HFFc6 (cell line): ENCODE data around the gene KRT15. TPM values are rescaled to one million over a fixed set of nuclear protein-coding genes. Genes with fewer than 3 reads are reported as not detected.

ENCODE experiments used
- DNase-seq: peaks from one replicate; pipeline ENCODE4 v3.0.0-alpha.2; 2018
- H3K27ac Mint-ChIP-seq: 2 replicates; pipeline ENCODE4 v1.8.0; 2020; ENCODE audit warnings: mild to moderate bottlenecking, mixed read lengths
- H3K27me3 Mint-ChIP-seq: 2 replicates; pipeline ENCODE4 v1.8.0; 2021; ENCODE audit warnings: mild to moderate bottlenecking, moderate library complexity, mixed read lengths; ENCODE audit not compliant: insufficient read depth
- H3K36me3 Mint-ChIP-seq: 2 replicates; pipeline ENCODE4 v1.8.0; 2021; ENCODE audit warnings: low read depth, mixed read lengths
- H3K4me1 Mint-ChIP-seq: 2 replicates; pipeline ENCODE4 v1.8.0; 2020; ENCODE audit warnings: low read depth, mixed read lengths
- H3K4me3 Mint-ChIP-seq: 2 replicates; pipeline ENCODE4 v1.8.0; 2020; ENCODE audit warnings: mild to moderate bottlenecking, moderate library complexity, mixed read lengths
- H3K9me3 Mint-ChIP-seq: 2 replicates; pipeline ENCODE4 v1.8.0; 2020; ENCODE audit warnings: mild to moderate bottlenecking, mixed read lengths
- CTCF ChIP-seq: fragments of 200-600 bp; sonication (generic); IDR thresholded peaks from 2 replicates; pipeline ENCODE4 v1.5.0; 2021; ENCODE audit warnings: antibody characterized with exemption, mild to moderate bottlenecking
- total RNA-seq, 6 experiments: library from RNA; stranded (reverse); fragmentation: NEBNext Ultra II Directional; extraction: Animal tissue kit (Norgen Biotek cat#: 25700); gene quantifications; 2 replicates in 1 of 6; 3 replicates in 5 of 6; pipeline ENCODE4 v1.2.3, GENCODE V29; 2021

KRT15 gene
- total RNA-seq, 6 experiments from 2014 or later: 5.0 to 8.6 (median 6.9) TPM

GRCh38 chr17:41553176-41553575 lies 34.5 kb upstream of the KRT15 start:
- no peak overlapping the region for H3K27ac Mint-ChIP-seq
- no peaks in the 10 kb centered on the region for H3K36me3 Mint-ChIP-seq
- no peaks in the 10 kb centered on the region for H3K9me3 Mint-ChIP-seq
- peak; percentile 20 for DNase-seq
- H3K27me3 Mint-ChIP-seq: peaks cover 18% of the 10 kb centered on the region
- TF ChIP-seq CTCF: no peak
- H3K4me1 Mint-ChIP-seq: peaks cover 40% of the 10 kb centered on the region
- H3K4me3 Mint-ChIP-seq: no peak overlapping the region

GRCh38 chr17:41552455-41552854 lies 33.8 kb upstream of the KRT15 start:
- Mint-ChIP-seq H3K4me3 (no peak overlapping the region), H3K27ac (no peak overlapping the region), H3K4me1 (peaks cover 47% of the 10 kb centered on the region), H3K9me3 (peaks cover 2% of the 10 kb centered on the region), H3K27me3 (peaks cover 17% of the 10 kb centered on the region), H3K36me3 (peaks cover 3% of the 10 kb centered on the region)
- no peak for DNase-seq
- no peak for TF ChIP-seq CTCF

- no peak for TF ChIP-seq CTCF
- no peak overlapping the region for H3K4me3 Mint-ChIP-seq
- no peak for DNase-seq
- peaks cover 13% of the 10 kb centered on the region for H3K27me3 Mint-ChIP-seq
- peaks cover 8% of the 10 kb centered on the region for H3K9me3 Mint-ChIP-seq
- H3K27ac Mint-ChIP-seq: no peak overlapping the region; the same call in 1 of the 2 replicates
- peaks cover 51% of the 10 kb centered on the region for H3K4me1 Mint-ChIP-seq
- peaks cover 14% of the 10 kb centered on the region for H3K36me3 Mint-ChIP-seq
Observed at GRCh38 chr17:41551365-41551764, 32.7 kb upstream of the KRT15 start.

GRCh38 chr17:41549596-41550039 lies 30.9 kb upstream of the KRT15 start:
- peaks cover 48% of the 10 kb centered on the region for H3K4me1 Mint-ChIP-seq

GRCh38 chr17:41548844-41549595 lies 30.3 kb upstream of the KRT15 start:
- H3K9me3 Mint-ChIP-seq: peaks cover 8% of the 10 kb centered on the region
- H3K27ac Mint-ChIP-seq: peak overlapping the region; percentile 88
- DNase-seq: peak; percentile 84
- peak overlapping the region; percentile 52 for H3K4me3 Mint-ChIP-seq
- peaks cover 53% of the 10 kb centered on the region for H3K4me1 Mint-ChIP-seq
- H3K27me3 Mint-ChIP-seq: peaks cover 7% of the 10 kb centered on the region; the same call in 1 of the 2 replicates
- peaks cover 15% of the 10 kb centered on the region for H3K36me3 Mint-ChIP-seq
- peak; percentile 94 for TF ChIP-seq CTCF

More at GRCh38 chr17:41549596-41550039, 30.9 kb upstream of the KRT15 start:
- TF ChIP-seq CTCF: no peak
- no peak overlapping the region for H3K4me3 Mint-ChIP-seq
- peaks cover 8% of the 10 kb centered on the region for H3K9me3 Mint-ChIP-seq
- H3K36me3 Mint-ChIP-seq: peaks cover 15% of the 10 kb centered on the region
- no peak for DNase-seq
- peaks cover 9% of the 10 kb centered on the region for H3K27me3 Mint-ChIP-seq
- peak overlapping the region; percentile 88 for H3K27ac Mint-ChIP-seq
